ENCODE data around the gene MED16.

Gene MED16

DNA sequence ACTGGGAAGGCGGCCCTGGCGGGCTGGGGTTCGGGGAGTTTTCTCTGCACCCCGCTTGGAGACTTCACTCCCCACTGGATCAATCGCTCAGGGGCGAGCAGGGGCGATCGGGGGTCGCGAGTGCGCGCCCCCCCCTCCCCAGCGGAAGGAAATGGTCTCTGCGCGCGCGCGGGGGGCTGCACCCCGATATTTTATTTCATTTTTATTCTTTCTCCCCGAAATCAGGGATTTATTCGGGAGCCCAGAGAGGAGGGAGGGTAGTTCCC lies 33.3 kb upstream of the MED16 start:
- H3K27ac ChIP-seq = 0 out of 2 replicates have a peak overlapping the region, but pooled peaks have one; percentile 50
- peak overlapping the region; percentile 81 for H3K9ac ChIP-seq (ENCODE audit: insufficient read length)
- H3K4me3 ChIP-seq = peak overlapping the region; percentile 97
- no peak for TF ChIP-seq FOXP2 (optimal IDR thresholded peaks at IDR 0.05; ENCODE audit: control extremely low read depth, extremely low read length, insufficient read depth)
- no peak for TF ChIP-seq POLR2AphosphoS5 (IDR thresholded peaks at IDR 0.05; ENCODE audit: borderline replicate concordance, low read depth, low read length)
- no peak for TF ChIP-seq EZH2 (IDR thresholded peaks at IDR 0.05)
- no peak for DNase-seq (ENCODE audit: low read depth, low spot score)
- peaks cover 3% of the 10 kb centered on the region; the same call in 1 of the 2 replicates for H3K36me3 ChIP-seq (ENCODE audit: insufficient read depth, low read length)
- H3K9me3 ChIP-seq (ENCODE audit: low read depth, low read length) = no peaks in the 10 kb centered on the region

DNA sequence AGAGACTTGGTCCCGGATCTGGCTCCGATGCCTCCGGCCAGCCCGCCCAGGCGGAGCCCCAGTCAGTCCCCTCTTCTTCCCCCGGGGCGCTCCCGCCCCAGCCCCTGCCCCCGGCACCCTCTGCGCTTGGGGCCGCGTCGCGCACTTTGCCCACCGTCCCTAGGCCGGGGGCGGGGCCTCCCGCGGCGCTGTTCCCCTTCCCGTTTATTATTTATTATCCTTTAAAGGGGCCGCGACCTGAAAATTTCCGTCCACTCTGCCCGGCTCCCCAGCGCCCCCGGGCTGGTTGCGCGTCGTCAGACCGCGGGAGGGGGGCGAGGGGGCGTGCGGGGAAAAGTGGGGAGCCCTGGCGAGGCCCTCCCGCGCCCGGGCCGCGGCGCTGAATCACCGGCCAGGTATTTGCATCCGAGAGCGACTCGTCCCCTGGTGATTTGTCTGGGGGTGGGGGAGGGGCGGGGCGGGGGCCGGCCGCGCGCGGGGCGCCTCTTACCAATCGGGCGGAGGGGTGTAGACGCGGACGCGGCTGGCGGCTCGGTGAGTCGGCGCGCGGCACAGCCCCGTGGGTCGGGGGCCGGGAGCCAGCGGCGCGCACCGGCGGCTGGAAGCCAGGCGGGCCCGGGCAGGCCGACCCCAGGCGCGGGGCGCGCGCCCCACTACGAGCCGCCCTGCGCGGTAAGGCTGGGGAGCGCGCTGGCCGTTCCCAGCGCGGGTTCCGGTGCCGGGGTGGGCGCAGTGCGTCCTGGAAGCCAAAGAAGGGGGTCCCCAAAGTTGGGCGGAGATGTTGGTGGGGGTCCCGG lies 32.7 kb upstream of the MED16 start, which contains the start of gene ARID3A:
Gene ARID3A (plus strand): TSS at position 510 of the 797 bp plus-strand sequence. CDS start 3,494 bp downstream, outside the sequence.
- peak within 1 kb of the TSS; percentile 85 for H3K9ac ChIP-seq (ENCODE audit: insufficient read length)
- no peak for TF ChIP-seq FOXP2 (optimal IDR thresholded peaks at IDR 0.05; ENCODE audit: control extremely low read depth, extremely low read length, insufficient read depth)
- no peak for TF ChIP-seq POLR2AphosphoS5 (IDR thresholded peaks at IDR 0.05; ENCODE audit: borderline replicate concordance, low read depth, low read length)
- TF ChIP-seq EZH2 (IDR thresholded peaks at IDR 0.05) = no peak
- H3K36me3 ChIP-seq (ENCODE audit: insufficient read depth, low read length) = peaks cover 3% of the 10 kb centered on the region; the same call in 1 of the 2 replicates
- no peaks in the 10 kb centered on the region for H3K9me3 ChIP-seq (ENCODE audit: low read depth, low read length)
- H3K4me3 ChIP-seq = peak within 1 kb of the TSS; percentile 97
- peak within 1 kb of the TSS; percentile 89 for H3K27ac ChIP-seq
- DNase-seq (ENCODE audit: low read depth, low spot score) = peak; percentile 32

DNA sequence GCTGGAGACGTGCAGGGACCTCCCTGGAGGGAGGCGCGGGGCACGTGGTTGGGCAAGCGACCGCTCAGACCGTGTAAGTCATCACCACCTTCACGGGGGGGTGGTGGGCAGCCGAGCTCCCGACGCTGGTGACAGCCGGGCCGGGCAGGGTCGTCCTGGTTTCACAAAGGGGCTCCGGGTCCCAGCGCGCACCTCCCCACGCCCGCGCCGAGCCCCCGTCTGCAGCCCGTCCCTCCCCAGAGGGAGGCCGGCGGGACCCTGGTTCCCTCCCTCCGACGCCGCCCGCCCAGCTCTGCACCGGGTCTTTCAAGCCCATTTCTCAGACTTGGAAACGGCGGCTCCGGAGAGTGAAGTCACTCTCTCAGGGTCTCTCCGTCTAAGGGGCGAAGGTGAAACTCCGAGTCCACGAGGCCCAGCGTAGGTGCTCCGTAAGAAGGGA lies 32.1 kb upstream of the MED16 start:
- H3K9ac ChIP-seq (ENCODE audit: insufficient read length) = peak overlapping the region; percentile 85
- H3K4me3 ChIP-seq = peak overlapping the region; percentile 97
- peak; percentile 22 for DNase-seq (ENCODE audit: low read depth, low spot score)
- H3K36me3 ChIP-seq (ENCODE audit: insufficient read depth, low read length) = peaks cover 3% of the 10 kb centered on the region; the same call in 1 of the 2 replicates
- TF ChIP-seq POLR2AphosphoS5 (IDR thresholded peaks at IDR 0.05; ENCODE audit: borderline replicate concordance, low read depth, low read length) (no peak), FOXP2 (optimal IDR thresholded peaks at IDR 0.05; ENCODE audit: control extremely low read depth, extremely low read length, insufficient read depth) (no peak), EZH2 (IDR thresholded peaks at IDR 0.05) (no peak)
- H3K9me3 ChIP-seq (ENCODE audit: low read depth, low read length) = no peaks in the 10 kb centered on the region
- peak overlapping the region; percentile 89 for H3K27ac ChIP-seq

DNA sequence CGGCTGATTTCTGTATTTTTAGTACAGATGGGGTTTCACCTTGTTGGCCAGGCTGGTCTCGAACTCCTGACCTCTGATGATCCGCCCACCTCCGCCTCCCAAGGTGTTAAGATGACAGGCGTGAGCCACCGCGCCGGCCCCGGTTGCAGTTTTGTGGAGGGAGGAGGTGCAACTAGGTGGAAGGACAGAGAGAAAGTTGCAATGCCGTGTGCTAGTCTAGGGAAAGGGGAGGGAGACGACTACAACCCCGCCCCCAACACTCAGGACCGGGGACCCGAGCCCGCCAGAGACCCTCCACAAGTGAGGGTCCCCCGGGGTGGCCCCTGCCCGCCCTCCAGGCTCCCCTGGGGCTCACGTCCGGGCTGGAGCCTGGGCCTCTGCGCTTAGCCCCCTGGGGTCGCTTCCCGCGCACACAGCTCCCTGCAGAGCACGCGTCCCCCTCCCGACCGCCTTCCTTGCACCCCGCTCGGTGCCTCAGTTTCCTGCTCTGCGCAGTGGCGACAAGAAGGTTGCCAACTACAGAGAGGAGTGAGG lies 31.6 kb upstream of the MED16 start:
- TF ChIP-seq EZH2 (IDR thresholded peaks at IDR 0.05) (no peak), FOXP2 (optimal IDR thresholded peaks at IDR 0.05; ENCODE audit: control extremely low read depth, extremely low read length, insufficient read depth) (no peak), POLR2AphosphoS5 (IDR thresholded peaks at IDR 0.05; ENCODE audit: borderline replicate concordance, low read depth, low read length) (no peak)
- H3K27ac ChIP-seq = no peak overlapping the region
- no peak overlapping the region for H3K9ac ChIP-seq (ENCODE audit: insufficient read length)

DNA sequence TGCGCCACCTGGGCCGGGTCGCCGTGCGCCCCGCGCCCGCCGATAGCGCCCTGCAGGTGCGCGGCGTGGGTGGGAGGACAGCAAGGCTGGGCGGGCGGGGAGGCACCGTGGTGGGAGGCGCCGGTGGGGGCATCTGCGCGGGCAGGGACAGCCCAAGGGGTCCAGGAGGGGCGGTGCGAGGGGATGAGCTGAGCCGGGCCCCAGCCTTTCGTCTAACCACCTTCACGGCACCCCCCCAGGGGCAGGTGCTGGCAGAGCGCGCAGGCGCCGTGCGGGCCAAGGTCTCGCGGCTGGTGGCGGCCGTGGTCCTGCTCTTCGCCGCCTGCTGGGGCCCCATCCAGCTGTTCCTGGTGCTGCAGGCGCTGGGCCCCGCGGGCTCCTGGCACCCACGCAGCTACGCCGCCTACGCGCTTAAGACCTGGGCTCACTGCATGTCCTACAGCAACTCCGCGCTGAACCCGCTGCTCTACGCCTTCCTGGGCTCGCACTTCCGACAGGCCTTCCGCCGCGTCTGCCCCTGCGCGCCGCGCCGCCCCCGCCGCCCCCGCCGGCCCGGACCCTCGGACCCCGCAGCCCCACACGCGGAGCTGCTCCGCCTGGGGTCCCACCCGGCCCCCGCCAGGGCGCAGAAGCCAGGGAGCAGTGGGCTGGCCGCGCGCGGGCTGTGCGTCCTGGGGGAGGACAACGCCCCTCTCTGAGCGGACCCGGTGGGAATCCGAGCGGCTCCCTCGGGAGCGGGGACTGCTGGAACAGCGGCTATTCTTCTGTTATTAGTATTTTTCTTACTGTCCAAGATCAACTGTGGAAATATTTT lies 27.3 kb upstream of the MED16 start:
- H3K36me3 ChIP-seq (ENCODE audit: insufficient read depth, low read length) = no peaks in the 10 kb centered on the region
- H3K27ac ChIP-seq = no peak overlapping the region
- no peaks in the 10 kb centered on the region for H3K9me3 ChIP-seq (ENCODE audit: low read depth, low read length)
- no peak for DNase-seq (ENCODE audit: low read depth, low spot score)
- TF ChIP-seq EZH2 (IDR thresholded peaks at IDR 0.05) (no peak), FOXP2 (optimal IDR thresholded peaks at IDR 0.05; ENCODE audit: control extremely low read depth, extremely low read length, insufficient read depth) (no peak), POLR2AphosphoS5 (IDR thresholded peaks at IDR 0.05; ENCODE audit: borderline replicate concordance, low read depth, low read length) (no peak)
- H3K9ac ChIP-seq (ENCODE audit: insufficient read length) = no peak overlapping the region
- peak overlapping the region; percentile 65 for H3K4me3 ChIP-seq

More for the DNA sequence above, 31.6 kb upstream of the MED16 start:
- H3K36me3 ChIP-seq (ENCODE audit: insufficient read depth, low read length) = no peaks in the 10 kb centered on the region; the same call in 1 of the 2 replicates
- H3K4me3 ChIP-seq = peak overlapping the region; percentile 97
- no peak for DNase-seq (ENCODE audit: low read depth, low spot score)
- no peaks in the 10 kb centered on the region for H3K9me3 ChIP-seq (ENCODE audit: low read depth, low read length)

DNA sequence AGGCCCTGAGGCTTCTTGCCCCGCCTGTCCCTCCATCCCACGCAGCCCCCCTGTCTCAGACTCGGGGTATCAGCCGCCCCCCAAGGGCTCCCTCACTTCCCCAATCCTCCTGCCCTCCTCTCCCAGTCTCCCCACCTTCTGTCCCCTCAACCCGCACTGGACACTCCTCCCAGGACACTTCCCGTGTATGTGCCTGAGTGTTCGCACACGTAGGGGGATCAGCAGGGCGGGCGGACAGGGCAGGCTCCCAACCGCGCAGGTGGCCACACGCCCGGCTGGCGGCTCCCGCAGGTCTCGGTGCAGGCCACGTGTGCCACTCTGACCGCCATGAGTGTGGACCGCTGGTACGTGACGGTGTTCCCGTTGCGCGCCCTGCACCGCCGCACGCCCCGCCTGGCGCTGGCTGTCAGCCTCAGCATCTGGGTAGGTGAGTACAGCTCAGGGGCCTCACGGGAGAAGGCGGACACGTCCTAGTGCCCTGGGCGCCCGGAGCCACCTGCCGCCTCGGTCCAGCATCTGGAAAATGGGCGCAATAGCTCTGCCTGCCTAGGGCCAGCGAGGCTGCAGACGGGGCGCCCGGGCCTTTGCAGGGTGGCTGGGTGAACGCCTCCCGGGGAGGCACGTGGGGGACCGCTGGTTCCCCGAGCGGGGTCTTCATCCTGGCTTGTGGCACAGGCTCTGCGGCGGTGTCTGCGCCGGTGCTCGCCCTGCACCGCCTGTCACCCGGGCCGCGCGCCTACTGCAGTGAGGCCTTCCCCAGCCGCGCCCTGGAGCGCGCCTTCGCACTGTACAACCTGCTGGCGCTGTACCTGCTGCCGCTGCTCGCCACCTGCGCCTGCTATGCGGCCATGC lies 26.4 kb upstream of the MED16 start:
- no peak for DNase-seq (ENCODE audit: low read depth, low spot score)
- Histone ChIP-seq H3K4me3 (peak overlapping the region; percentile 65), H3K9me3 (ENCODE audit: low read depth, low read length) (no peaks in the 10 kb centered on the region), H3K9ac (ENCODE audit: insufficient read length) (no peak overlapping the region), H3K27ac (no peak overlapping the region), H3K36me3 (ENCODE audit: insufficient read depth, low read length) (no peaks in the 10 kb centered on the region)
- no peak for TF ChIP-seq FOXP2 (optimal IDR thresholded peaks at IDR 0.05; ENCODE audit: control extremely low read depth, extremely low read length, insufficient read depth)
- TF ChIP-seq EZH2 (IDR thresholded peaks at IDR 0.05) = no peak
- no peak for TF ChIP-seq POLR2AphosphoS5 (IDR thresholded peaks at IDR 0.05; ENCODE audit: borderline replicate concordance, low read depth, low read length)

DNA sequence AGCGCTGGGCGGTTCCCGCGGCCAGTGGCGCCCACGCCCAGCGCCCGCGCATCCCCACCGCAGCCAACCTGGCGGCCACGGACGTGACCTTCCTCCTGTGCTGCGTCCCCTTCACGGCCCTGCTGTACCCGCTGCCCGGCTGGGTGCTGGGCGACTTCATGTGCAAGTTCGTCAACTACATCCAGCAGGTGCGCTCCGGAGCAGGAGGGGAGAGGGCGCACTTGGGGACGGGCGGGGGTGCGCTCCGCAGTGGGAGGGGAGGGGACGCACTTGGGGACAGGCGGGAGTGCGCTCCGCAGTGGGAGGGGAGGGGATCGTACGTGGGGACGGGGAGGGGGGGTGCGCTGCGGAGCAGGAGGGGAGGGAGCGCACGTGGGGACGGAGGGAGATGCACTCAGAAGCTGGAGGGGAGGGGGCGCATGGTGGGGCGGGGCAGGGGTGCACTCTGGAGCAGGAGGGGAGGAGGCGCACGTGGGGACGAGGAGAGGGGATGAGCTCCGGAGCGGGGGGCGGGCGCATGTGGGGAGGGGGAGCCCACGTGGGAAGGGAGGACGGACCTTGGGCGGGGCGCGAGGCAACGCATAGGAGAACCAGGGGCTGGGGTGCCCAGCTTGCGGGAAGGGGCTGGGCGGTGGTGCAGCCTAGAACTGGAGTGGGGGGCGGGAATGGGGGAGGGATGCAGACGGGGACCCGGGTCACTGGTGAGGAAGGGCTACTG lies 25.7 kb upstream of the MED16 start:
- no peak for DNase-seq (ENCODE audit: low read depth, low spot score)
- Histone ChIP-seq H3K36me3 (ENCODE audit: insufficient read depth, low read length) (no peaks in the 10 kb centered on the region), H3K9me3 (ENCODE audit: low read depth, low read length) (no peaks in the 10 kb centered on the region), H3K4me3 (peak overlapping the region; percentile 55), H3K9ac (ENCODE audit: insufficient read length) (no peak overlapping the region), H3K27ac (no peak overlapping the region)
- no peak for TF ChIP-seq FOXP2 (optimal IDR thresholded peaks at IDR 0.05; ENCODE audit: control extremely low read depth, extremely low read length, insufficient read depth)
- TF ChIP-seq POLR2AphosphoS5 (IDR thresholded peaks at IDR 0.05; ENCODE audit: borderline replicate concordance, low read depth, low read length) = no peak
- no peak for TF ChIP-seq EZH2 (IDR thresholded peaks at IDR 0.05)
